H9 (cell line): ENCODE results near the gene GABARAP. TPM values are rescaled to one million over a fixed set of nuclear protein-coding genes. Genes with fewer than 3 reads are reported as not detected.

Experiments used
- DNase-seq: peaks from one replicate; pipeline ENCODE4 v3.0.0-alpha.2; 2017
- H2AFZ ChIP-seq: one replicate; pipeline ENCODE4 v1.6.1; 2013; ENCODE audit warnings: mild to moderate bottlenecking, low read length, control low read depth, moderate library complexity
- H2AK5ac ChIP-seq: 2 replicates; pipeline ENCODE4 v1.6.1; 2013; ENCODE audit warnings: low read length, control low read depth, mixed read lengths; ENCODE audit not compliant: insufficient read length
- H2BK120ac ChIP-seq: one replicate; pipeline ENCODE4 v1.6.1; 2013; ENCODE audit warnings: low read depth, mild to moderate bottlenecking, low read length, control low read depth, inconsistent platforms; ENCODE audit not compliant: poor library complexity, severe bottlenecking
- H2BK12ac ChIP-seq: 2 replicates; pipeline ENCODE4 v1.6.1; 2013; ENCODE audit warnings: low read length, control low read depth, mixed read lengths, low read depth; ENCODE audit not compliant: insufficient read length
- H2BK15ac ChIP-seq: 2 replicates; pipeline ENCODE4 v1.6.1; 2013; ENCODE audit warnings: low read depth, low read length, control low read depth
- H2BK20ac ChIP-seq: one replicate; pipeline ENCODE4 v1.6.1; 2013; ENCODE audit warnings: low read depth, mild to moderate bottlenecking, low read length, control low read depth, inconsistent platforms; ENCODE audit not compliant: poor library complexity, severe bottlenecking
- H2BK5ac ChIP-seq: 2 replicates; pipeline ENCODE4 v1.6.1; 2013; ENCODE audit warnings: low read length, control low read depth, mixed read lengths; ENCODE audit not compliant: insufficient read length
- H3K14ac ChIP-seq: 2 replicates; pipeline ENCODE4 v1.6.1; 2013; ENCODE audit warnings: low read length, control low read depth; ENCODE audit not compliant: insufficient read depth
- H3K18ac ChIP-seq: 2 replicates; pipeline ENCODE4 v1.6.1; 2013; ENCODE audit warnings: low read depth, mild to moderate bottlenecking, mixed read lengths, low read length, control low read depth; ENCODE audit not compliant: insufficient read length
- H3K23ac ChIP-seq: 2 replicates; pipeline ENCODE4 v1.6.1; 2013; ENCODE audit warnings: low read length, control low read depth, mixed read lengths, low read depth; ENCODE audit not compliant: insufficient read length
- H3K23me2 ChIP-seq: 2 replicates; pipeline ENCODE4 v1.6.1; 2013; ENCODE audit warnings: low read depth, mild to moderate bottlenecking, mixed read lengths, low read length, control low read depth; ENCODE audit not compliant: insufficient read length, poor library complexity, severe bottlenecking
- H3K27ac ChIP-seq: 2 replicates; pipeline ENCODE4 v1.5.1; 2013; ENCODE audit warnings: low read length, control low read depth, mixed read lengths, low read depth; ENCODE audit not compliant: insufficient read length
- H3K27me3 ChIP-seq: 2 replicates; pipeline ENCODE4 v1.6.1; 2013; ENCODE audit warnings: low read length, control low read depth, inconsistent platforms; ENCODE audit not compliant: insufficient read depth
- H3K4ac ChIP-seq: 2 replicates; pipeline ENCODE4 v1.6.1; 2013; ENCODE audit warnings: low read depth, mild to moderate bottlenecking, control low read depth, inconsistent platforms, low read length, moderate library complexity
- H3K4me1 ChIP-seq: 2 replicates; pipeline ENCODE4 v1.6.1; 2013; ENCODE audit warnings: low read length, control low read depth, inconsistent platforms; ENCODE audit not compliant: insufficient read depth
- H3K4me2 ChIP-seq: 2 replicates; pipeline ENCODE4 v1.6.1; 2013; ENCODE audit warnings: low read length, control low read depth, mixed read lengths; ENCODE audit not compliant: insufficient read length, insufficient read depth
- H3K56ac ChIP-seq: 2 replicates; pipeline ENCODE4 v1.6.1; 2013; ENCODE audit warnings: low read depth, mild to moderate bottlenecking, mixed read lengths, low read length, control low read depth; ENCODE audit not compliant: insufficient read length
- H3K79me1 ChIP-seq: 2 replicates; pipeline ENCODE4 v1.6.1; 2013; ENCODE audit warnings: low read depth, mild to moderate bottlenecking, moderate library complexity, low read length, control low read depth, inconsistent platforms; ENCODE audit not compliant: insufficient read depth, poor library complexity, severe bottlenecking
- H3K79me2 ChIP-seq: 2 replicates; pipeline ENCODE4 v1.6.1; 2013; ENCODE audit warnings: low read length, control low read depth, inconsistent platforms; ENCODE audit not compliant: insufficient read depth
- H3K9ac ChIP-seq: 2 replicates; pipeline ENCODE4 v1.6.1; 2013; ENCODE audit warnings: low read length, control low read depth, mixed read lengths; ENCODE audit not compliant: insufficient read length; ENCODE audit errors: extremely low read depth
- H3K9me3 ChIP-seq: one replicate; pipeline ENCODE4 v1.6.1; 2013; ENCODE audit warnings: low read depth, low read length, inconsistent platforms; ENCODE audit not compliant: control insufficient read depth
- H3T11ph ChIP-seq: one replicate; pipeline ENCODE4 v1.6.1; 2013; ENCODE audit warnings: mild to moderate bottlenecking, low read length, control low read depth, inconsistent platforms
- H4K20me1 ChIP-seq: one replicate; pipeline ENCODE4 v1.6.1; 2013; ENCODE audit not compliant: control insufficient read depth, insufficient read length, insufficient read depth
- H4K5ac ChIP-seq: 2 replicates; pipeline ENCODE4 v1.6.1; 2013; ENCODE audit warnings: low read depth, mild to moderate bottlenecking, mixed read lengths, low read length, control low read depth; ENCODE audit not compliant: insufficient read length
- H4K8ac ChIP-seq: replicated peaks from 2 replicates; pipeline ENCODE4 v1.6.1; 2013; ENCODE audit warnings: low read length, control low read depth, mixed read lengths, low read depth; ENCODE audit not compliant: insufficient read length
- H4K91ac ChIP-seq: 2 replicates; pipeline ENCODE4 v1.6.1; 2013; ENCODE audit warnings: low read depth, mild to moderate bottlenecking, moderate library complexity, mixed read lengths, low read length, control low read depth; ENCODE audit not compliant: insufficient read length
- H3K27ac Mint-ChIP-seq, 3 experiments: 2 replicates in 2 of 3; 3 replicates in 1 of 3; pipeline ENCODE4 v1.8.0; 2020 to 2021; ENCODE audit warnings: mixed read lengths in 3 of 3, mild to moderate bottlenecking in 1 of 3, moderate library complexity in 1 of 3
- H3K27me3 Mint-ChIP-seq: 2 replicates; pipeline ENCODE4 v1.8.0; 2021; ENCODE audit warnings: low read depth, mild to moderate bottlenecking, moderate library complexity, mixed read lengths
- H3K36me3 Mint-ChIP-seq, 3 experiments: 2 replicates in 2 of 3; 3 replicates in 1 of 3; pipeline ENCODE4 v1.8.0; 2020 to 2021; ENCODE audit warnings: low read depth in 3 of 3, mixed read lengths in 3 of 3; ENCODE audit not compliant: insufficient read depth in 1 of 3
- H3K4me1 Mint-ChIP-seq, 2 experiments: 2 replicates each; pipeline ENCODE4 v1.8.0; 2020; ENCODE audit warnings: mixed read lengths in 2 of 2
- H3K4me3 Mint-ChIP-seq, 2 experiments: 2 replicates in 1 of 2; 3 replicates in 1 of 2; pipeline ENCODE4 v1.8.0; 2020 to 2021; ENCODE audit warnings: mild to moderate bottlenecking in 2 of 2, mixed read lengths in 2 of 2, moderate library complexity in 1 of 2
- H3K9me3 Mint-ChIP-seq, 2 experiments: 2 replicates in 1 of 2; 3 replicates in 1 of 2; pipeline ENCODE4 v1.8.0; 2020; ENCODE audit warnings: mild to moderate bottlenecking in 2 of 2, mixed read lengths in 2 of 2, moderate library complexity in 1 of 2
- WGBS: extraction: QIAGEN DNeasy Blood & Tissue Kit; methylation state at CpG from one replicate; pipeline ENCODE4 v1.1.7; 2013; ENCODE audit warnings: missing lambda C conversion rate, low lambda C conversion rate, mixed read lengths; ENCODE audit not compliant: insufficient read length; ENCODE audit errors: extremely low coverage; 5-methylcytosine and 5-hydroxymethylcytosine counted together
- total RNA-seq: library from RNA; stranded (reverse); gene quantifications from 2 replicates; pipeline ENCODE4 v1.2.1, GENCODE V29; 2021
- TF ChIP-seq, protein P1 (sequence below): fragments of 200-600 bp; sonication (generic); conservative IDR thresholded peaks from 3 replicates; pipeline ENCODE4 v1.8.0; 2021; ENCODE audit warnings: antibody characterized with exemption, mild to moderate bottlenecking

GABARAP gene
- total RNA-seq, 1 experiment from 2014 or later, result 261 TPM

DNA sequence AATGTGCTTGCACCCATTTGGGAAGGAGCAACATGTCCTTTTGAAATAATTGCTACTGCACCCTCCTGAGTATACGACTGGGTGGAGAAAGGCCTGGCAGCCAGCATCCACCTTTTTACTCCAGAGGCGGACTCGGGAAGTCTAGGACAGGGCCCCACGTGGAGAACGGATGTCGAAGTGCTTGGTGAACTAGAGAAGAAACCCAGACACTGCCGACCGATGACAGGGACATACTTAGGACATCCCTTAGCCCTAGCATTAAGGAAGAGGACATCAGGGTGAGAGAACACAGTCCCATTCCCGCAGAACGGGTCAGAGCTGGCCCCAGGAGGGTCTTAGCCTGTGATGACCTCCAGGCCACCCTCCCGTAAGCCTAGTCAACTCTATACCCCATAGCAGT is 48.4 kb upstream of the GABARAP start:
- no peak overlapping the region for H2AK5ac ChIP-seq
- no peak overlapping the region for H2BK15ac ChIP-seq
- peaks cover 2% of the 10 kb centered on the region; the same call in 1 of the 2 replicates for H3K4me1 ChIP-seq
- H3K56ac ChIP-seq, result no peak overlapping the region
- Mint-ChIP-seq H3K9me3 (peaks cover 0 to 3% of the 10 kb centered on the region in 2 experiments; a peak in 2 of 5 replicates), H3K27ac (no peak overlapping the region), H3K27me3 (peaks cover 38% of the 10 kb centered on the region), H3K36me3 (peaks cover 3 to 17% (median 11%) of the 10 kb centered on the region in 3 experiments; a peak in 5 of 7 replicates), H3K4me1 (peaks cover 11 to 23% of the 10 kb centered on the region in 2 experiments), H3K4me3 (no peak overlapping the region)
- H2BK20ac ChIP-seq, result no peak overlapping the region
- H4K20me1 ChIP-seq, result no peaks in the 10 kb centered on the region
- H4K5ac ChIP-seq, result no peak overlapping the region
- no peak overlapping the region for H3K18ac ChIP-seq
- H3K9me3 ChIP-seq, result no peaks in the 10 kb centered on the region
- H2BK120ac ChIP-seq, result no peak overlapping the region
- no peak overlapping the region for H2BK5ac ChIP-seq
- no peak for DNase-seq
- no peak overlapping the region for H3K4me2 ChIP-seq
- no CpG with 5 or more reads among the region's 11 CpGs for whole genome bisulfite sequencing
- no peak overlapping the region for H3T11ph ChIP-seq
- peaks cover 2% of the 10 kb centered on the region for H3K27me3 ChIP-seq
- H3K27ac ChIP-seq, result no peak overlapping the region
- H2AFZ ChIP-seq, result no peak overlapping the region
- H3K14ac ChIP-seq, result no peak overlapping the region
- no peaks in the 10 kb centered on the region for H3K79me2 ChIP-seq
- TF ChIP-seq, protein P1, sequence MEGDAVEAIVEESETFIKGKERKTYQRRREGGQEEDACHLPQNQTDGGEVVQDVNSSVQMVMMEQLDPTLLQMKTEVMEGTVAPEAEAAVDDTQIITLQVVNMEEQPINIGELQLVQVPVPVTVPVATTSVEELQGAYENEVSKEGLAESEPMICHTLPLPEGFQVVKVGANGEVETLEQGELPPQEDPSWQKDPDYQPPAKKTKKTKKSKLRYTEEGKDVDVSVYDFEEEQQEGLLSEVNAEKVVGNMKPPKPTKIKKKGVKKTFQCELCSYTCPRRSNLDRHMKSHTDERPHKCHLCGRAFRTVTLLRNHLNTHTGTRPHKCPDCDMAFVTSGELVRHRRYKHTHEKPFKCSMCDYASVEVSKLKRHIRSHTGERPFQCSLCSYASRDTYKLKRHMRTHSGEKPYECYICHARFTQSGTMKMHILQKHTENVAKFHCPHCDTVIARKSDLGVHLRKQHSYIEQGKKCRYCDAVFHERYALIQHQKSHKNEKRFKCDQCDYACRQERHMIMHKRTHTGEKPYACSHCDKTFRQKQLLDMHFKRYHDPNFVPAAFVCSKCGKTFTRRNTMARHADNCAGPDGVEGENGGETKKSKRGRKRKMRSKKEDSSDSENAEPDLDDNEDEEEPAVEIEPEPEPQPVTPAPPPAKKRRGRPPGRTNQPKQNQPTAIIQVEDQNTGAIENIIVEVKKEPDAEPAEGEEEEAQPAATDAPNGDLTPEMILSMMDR, result no peak
- no peak overlapping the region for H3K9ac ChIP-seq
- no peak overlapping the region for H3K23ac ChIP-seq
- peaks cover 4% of the 10 kb centered on the region for H3K23me2 ChIP-seq
- H4K91ac ChIP-seq, result no peak overlapping the region
- H2BK12ac ChIP-seq, result no peak overlapping the region
- no peak overlapping the region for H3K4ac ChIP-seq
- no peak overlapping the region for H4K8ac ChIP-seq
- no peaks in the 10 kb centered on the region for H3K79me1 ChIP-seq
